ENCODE data around the gene HDAC7.

HDAC7 gene

GRCh38 chr12:47802312-47802711 is 17.4 kb downstream of the HDAC7 start:
- no peak for DNase-seq (ENCODE audit: low spot score)
- in situ Hi-C loops (cut with MboI; ENCODE audit: low pct_unique_long_range_greater_than_20kb, low sequenced_read_pairs, unreplicated experiment): no loop called here
- TF ChIP-seq, protein P1, sequence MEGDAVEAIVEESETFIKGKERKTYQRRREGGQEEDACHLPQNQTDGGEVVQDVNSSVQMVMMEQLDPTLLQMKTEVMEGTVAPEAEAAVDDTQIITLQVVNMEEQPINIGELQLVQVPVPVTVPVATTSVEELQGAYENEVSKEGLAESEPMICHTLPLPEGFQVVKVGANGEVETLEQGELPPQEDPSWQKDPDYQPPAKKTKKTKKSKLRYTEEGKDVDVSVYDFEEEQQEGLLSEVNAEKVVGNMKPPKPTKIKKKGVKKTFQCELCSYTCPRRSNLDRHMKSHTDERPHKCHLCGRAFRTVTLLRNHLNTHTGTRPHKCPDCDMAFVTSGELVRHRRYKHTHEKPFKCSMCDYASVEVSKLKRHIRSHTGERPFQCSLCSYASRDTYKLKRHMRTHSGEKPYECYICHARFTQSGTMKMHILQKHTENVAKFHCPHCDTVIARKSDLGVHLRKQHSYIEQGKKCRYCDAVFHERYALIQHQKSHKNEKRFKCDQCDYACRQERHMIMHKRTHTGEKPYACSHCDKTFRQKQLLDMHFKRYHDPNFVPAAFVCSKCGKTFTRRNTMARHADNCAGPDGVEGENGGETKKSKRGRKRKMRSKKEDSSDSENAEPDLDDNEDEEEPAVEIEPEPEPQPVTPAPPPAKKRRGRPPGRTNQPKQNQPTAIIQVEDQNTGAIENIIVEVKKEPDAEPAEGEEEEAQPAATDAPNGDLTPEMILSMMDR (IDR thresholded peaks at IDR 0.05; ENCODE audit: extremely low read depth, insufficient read depth, missing control alignments): no peak

- in situ Hi-C loops (cut with MboI; ENCODE audit: low pct_unique_long_range_greater_than_20kb, low sequenced_read_pairs, unreplicated experiment): no loop called here
- TF ChIP-seq, protein P1 (IDR thresholded peaks at IDR 0.05; ENCODE audit: extremely low read depth, insufficient read depth, missing control alignments): no peak
- DNase-seq (ENCODE audit: low spot score): no peak
Measured at GRCh38 chr12:47801904-47802246, 17.8 kb downstream of the HDAC7 start.

GRCh38 chr12:47801170-47801903 is 18.4 kb downstream of the HDAC7 start:
- in situ Hi-C loops (cut with MboI; ENCODE audit: low pct_unique_long_range_greater_than_20kb, low sequenced_read_pairs, unreplicated experiment): no loop called here
- TF ChIP-seq, protein P1 (IDR thresholded peaks at IDR 0.05; ENCODE audit: extremely low read depth, insufficient read depth, missing control alignments): no peak
- DNase-seq (ENCODE audit: low spot score): no peak

- DNase-seq (ENCODE audit: low spot score): no peak
- in situ Hi-C loops (cut with MboI; ENCODE audit: low pct_unique_long_range_greater_than_20kb, low sequenced_read_pairs, unreplicated experiment): no loop called here
- TF ChIP-seq, protein P1 (IDR thresholded peaks at IDR 0.05; ENCODE audit: extremely low read depth, insufficient read depth, missing control alignments): no peak
Measured at GRCh38 chr12:47800582-47800981, 19.1 kb downstream of the HDAC7 start.

DNA sequence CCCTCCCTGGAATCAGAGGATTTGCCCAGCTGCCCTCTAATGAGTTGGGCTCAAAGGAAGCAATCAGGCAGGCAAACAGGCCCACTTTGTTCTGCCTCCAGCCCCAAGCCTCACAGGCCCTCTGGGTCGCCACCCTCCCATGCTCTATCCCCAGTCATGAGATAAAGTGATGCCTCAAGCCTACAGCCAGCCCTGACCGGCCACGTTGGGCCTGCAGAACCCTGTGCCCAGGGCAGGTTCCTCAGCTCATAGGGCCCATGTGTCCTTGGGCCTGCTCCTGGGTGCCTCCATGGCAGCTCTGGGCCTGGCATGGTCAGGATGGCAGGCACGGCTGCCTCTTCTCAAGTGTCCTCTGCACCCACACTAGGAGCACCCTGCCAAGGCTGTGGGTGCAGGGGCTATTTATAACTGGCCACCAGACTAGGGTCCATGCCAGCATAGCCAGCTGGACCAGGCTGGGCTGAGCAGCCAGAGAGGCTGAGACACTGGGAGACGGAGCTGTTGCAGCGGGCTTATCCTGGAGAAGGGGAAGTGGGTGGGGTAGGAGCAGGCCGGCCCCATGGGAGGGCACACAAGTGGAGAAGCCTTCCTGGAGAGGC is 20.2 kb downstream of the HDAC7 start:
- TF ChIP-seq, protein P1 (IDR thresholded peaks at IDR 0.05; ENCODE audit: extremely low read depth, insufficient read depth, missing control alignments): no peak
- DNase-seq (ENCODE audit: low spot score): no peak
- in situ Hi-C loops (cut with MboI; ENCODE audit: low pct_unique_long_range_greater_than_20kb, low sequenced_read_pairs, unreplicated experiment): no loop called here

DNA sequence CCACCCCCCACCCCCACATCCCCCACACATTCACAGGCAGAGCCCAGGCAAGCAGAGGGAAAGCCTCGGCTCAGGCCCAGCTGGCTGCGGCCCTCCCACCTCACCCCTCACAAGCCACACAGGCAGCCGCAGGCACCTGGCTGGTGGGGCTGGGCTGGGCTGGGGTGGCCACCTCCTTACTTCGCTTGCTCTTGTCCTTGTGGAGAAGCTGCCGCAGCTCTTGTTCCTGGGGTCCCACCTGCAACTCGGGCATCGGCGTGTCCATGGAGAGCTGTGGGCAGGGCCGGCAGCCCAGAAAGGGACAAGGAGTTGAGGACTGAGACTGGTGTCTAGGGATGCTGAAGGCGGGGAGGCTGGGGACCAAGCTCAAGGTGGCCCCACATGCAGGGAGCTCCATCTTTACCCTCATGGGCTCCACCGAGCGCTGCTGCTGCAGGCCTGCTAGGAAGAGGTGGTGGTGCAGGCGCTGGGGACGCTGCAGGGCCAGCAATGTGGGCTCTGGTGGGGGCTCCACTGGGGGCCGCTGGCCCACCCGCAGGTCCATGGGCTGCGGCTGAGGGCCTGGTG is 21.2 kb downstream of the HDAC7 start:
- in situ Hi-C loops (cut with MboI; ENCODE audit: low pct_unique_long_range_greater_than_20kb, low sequenced_read_pairs, unreplicated experiment): no loop called here
- no peak for DNase-seq (ENCODE audit: low spot score)
- TF ChIP-seq, protein P1 (IDR thresholded peaks at IDR 0.05; ENCODE audit: extremely low read depth, insufficient read depth, missing control alignments): no peak
